Measurements from ENCODE around the gene CFB.

The CFB gene

GRCh38 chr6:31899215-31899614 is 46.7 kb upstream of the CFB start:
- TF ChIP-seq YY1 (IDR thresholded peaks at IDR 0.05; ENCODE audit: low read depth) (no peak), ZBTB7A (IDR thresholded peaks at IDR 0.05; ENCODE audit: low read depth) (no peak), EGR1 (IDR thresholded peaks at IDR 0.05) (no peak), TAF1 (IDR thresholded peaks at IDR 0.05; ENCODE audit: low read depth) (no peak), TCF12 (IDR thresholded peaks at IDR 0.05; ENCODE audit: low read depth) (no peak), REST (IDR thresholded peaks at IDR 0.05; ENCODE audit: low read depth) (no peak), EP300 (IDR thresholded peaks at IDR 0.05; ENCODE audit: borderline replicate concordance) (no peak), CREB1 (IDR thresholded peaks at IDR 0.05; ENCODE audit: low read depth) (no peak), FOXM1 (IDR thresholded peaks at IDR 0.05; ENCODE audit: borderline replicate concordance, low read depth) (no peak), RAD21 (IDR thresholded peaks at IDR 0.05; ENCODE audit: low read depth) (no peak), NFIC (IDR thresholded peaks at IDR 0.05) (no peak), MAX (IDR thresholded peaks at IDR 0.05) (no peak), CEBPB (IDR thresholded peaks at IDR 0.05) (no peak), TEAD4 (IDR thresholded peaks at IDR 0.05) (no peak), USF1 (IDR thresholded peaks at IDR 0.05) (no peak)

DNA sequence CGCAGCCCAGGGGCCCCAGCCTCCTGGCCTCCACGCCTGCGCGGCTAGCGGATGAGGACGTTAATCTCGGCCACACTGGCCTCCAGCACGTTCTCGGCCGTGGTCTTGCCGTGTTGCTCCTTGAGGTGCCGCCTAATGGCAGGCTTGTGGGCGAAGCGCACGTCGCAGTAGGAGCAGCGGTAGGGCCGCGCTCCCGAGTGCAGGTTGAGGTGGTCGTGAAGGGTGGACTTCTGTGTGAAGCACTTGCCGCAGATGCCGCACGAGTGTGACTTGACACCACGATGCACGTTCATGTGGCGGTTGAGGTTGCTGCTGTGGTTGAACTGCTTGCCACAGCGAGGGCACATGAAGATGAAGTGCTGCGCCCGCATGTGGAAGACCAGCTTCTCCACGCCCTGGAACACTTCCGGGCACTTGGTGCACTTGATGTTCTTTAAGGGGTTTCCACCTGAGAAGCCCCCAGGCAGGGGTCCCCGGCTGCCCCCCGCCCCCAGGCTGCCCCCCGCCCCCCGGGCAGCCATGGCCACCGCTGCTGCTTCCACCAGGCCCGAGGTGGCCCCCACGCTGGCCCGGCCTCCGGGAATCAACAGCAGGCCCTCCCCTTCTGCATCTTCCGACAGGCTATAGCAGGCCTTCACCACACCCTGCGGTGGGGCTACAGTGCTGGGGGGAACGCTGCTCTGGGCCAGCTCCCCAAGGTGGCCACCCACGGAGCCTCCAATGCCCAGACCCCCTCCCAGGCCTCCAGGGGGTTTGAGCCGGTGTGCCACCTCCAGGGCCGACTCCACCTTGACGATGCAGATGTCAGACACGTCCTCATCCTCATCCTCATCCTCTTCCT is 45.8 kb upstream of the CFB start:
- TF ChIP-seq YY1 (IDR thresholded peaks at IDR 0.05; ENCODE audit: low read depth) (no peak), RAD21 (IDR thresholded peaks at IDR 0.05; ENCODE audit: low read depth) (no peak), CEBPB (IDR thresholded peaks at IDR 0.05) (no peak), TEAD4 (IDR thresholded peaks at IDR 0.05) (no peak), FOXM1 (IDR thresholded peaks at IDR 0.05; ENCODE audit: borderline replicate concordance, low read depth) (no peak), REST (IDR thresholded peaks at IDR 0.05; ENCODE audit: low read depth) (no peak), USF1 (IDR thresholded peaks at IDR 0.05) (no peak), TCF12 (IDR thresholded peaks at IDR 0.05; ENCODE audit: low read depth) (no peak), EP300 (IDR thresholded peaks at IDR 0.05; ENCODE audit: borderline replicate concordance) (no peak)

- TF ChIP-seq NFIC (IDR thresholded peaks at IDR 0.05) (no peak), FOXM1 (IDR thresholded peaks at IDR 0.05; ENCODE audit: borderline replicate concordance, low read depth) (no peak), YY1 (IDR thresholded peaks at IDR 0.05; ENCODE audit: low read depth) (0 out of 2 replicates have a peak, but pooled peaks have one; percentile 7), CEBPB (IDR thresholded peaks at IDR 0.05) (no peak), ZBTB7A (IDR thresholded peaks at IDR 0.05; ENCODE audit: low read depth) (no peak; the same call in 1 of the 2 replicates), MAX (IDR thresholded peaks at IDR 0.05) (peak; percentile 74), USF1 (IDR thresholded peaks at IDR 0.05) (no peak), RAD21 (IDR thresholded peaks at IDR 0.05; ENCODE audit: low read depth) (no peak), TAF1 (IDR thresholded peaks at IDR 0.05; ENCODE audit: low read depth) (no peak), EGR1 (IDR thresholded peaks at IDR 0.05) (no peak), TCF12 (IDR thresholded peaks at IDR 0.05; ENCODE audit: low read depth) (0 out of 2 replicates have a peak, but pooled peaks have one; percentile 1), CREB1 (IDR thresholded peaks at IDR 0.05; ENCODE audit: low read depth) (no peak), TEAD4 (IDR thresholded peaks at IDR 0.05) (no peak)
Observed at GRCh38 chr6:31900917-31901414, 44.9 kb upstream of the CFB start.

- no peak for TF ChIP-seq FOXM1 (IDR thresholded peaks at IDR 0.05; ENCODE audit: borderline replicate concordance, low read depth)
- 0 out of 2 replicates have a peak, but pooled peaks have one; percentile 39 for TF ChIP-seq ZBTB7A (IDR thresholded peaks at IDR 0.05; ENCODE audit: low read depth)
- TF ChIP-seq TAF1 (IDR thresholded peaks at IDR 0.05; ENCODE audit: low read depth), result 0 out of 2 replicates have a peak, but pooled peaks have one; percentile 27
- TF ChIP-seq EGR1 (IDR thresholded peaks at IDR 0.05), result no peak
- TF ChIP-seq REST (IDR thresholded peaks at IDR 0.05; ENCODE audit: low read depth), result no peak
- TF ChIP-seq EP300 (IDR thresholded peaks at IDR 0.05; ENCODE audit: borderline replicate concordance), result no peak
Observed at GRCh38 chr6:31901415-31901952, 44.4 kb upstream of the CFB start.
